Stimulated activated CD8-positive, alpha-beta memory T cell treated with anti-CD3 and anti-CD28 coated beads, Interleukin-7, amount 100 ng/mL, for 48 hours (primary cell): ENCODE measurements around the gene PDHB.
"Not testable (repeated sequence)": the region's sequence is repeated elsewhere in the genome, so short reads cannot be mapped to it uniquely, and the experiment has no call there.

Source experiments
- DNase-seq, 2 donors: peaks; one replicate each; pipeline ENCODE4 v3.0.0-alpha.2; 2020; ENCODE audit warnings: low read depth in 1 of 2; ENCODE audit errors: extremely low read depth in 1 of 2

Gene PDHB

DNA sequence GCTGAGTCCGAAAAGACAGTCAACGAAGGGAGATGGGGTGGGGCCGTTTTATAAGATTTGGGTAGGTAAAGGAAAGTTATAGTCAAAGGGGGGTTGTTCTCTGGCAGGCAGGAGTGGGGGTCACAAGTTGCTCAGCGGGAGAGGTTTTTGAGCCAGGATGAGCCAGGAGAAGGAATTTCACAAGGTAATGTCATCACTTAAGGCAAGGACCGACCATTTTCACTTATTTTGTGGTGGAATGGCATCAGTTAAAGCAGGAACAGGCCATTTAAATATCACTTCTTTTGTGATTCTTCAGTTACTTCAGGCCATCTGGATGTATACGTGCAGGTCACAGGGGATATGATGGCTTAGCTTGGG lies 7.3 kb upstream of the PDHB start:
- not testable (repeated sequence) for DNase-seq

DNA sequence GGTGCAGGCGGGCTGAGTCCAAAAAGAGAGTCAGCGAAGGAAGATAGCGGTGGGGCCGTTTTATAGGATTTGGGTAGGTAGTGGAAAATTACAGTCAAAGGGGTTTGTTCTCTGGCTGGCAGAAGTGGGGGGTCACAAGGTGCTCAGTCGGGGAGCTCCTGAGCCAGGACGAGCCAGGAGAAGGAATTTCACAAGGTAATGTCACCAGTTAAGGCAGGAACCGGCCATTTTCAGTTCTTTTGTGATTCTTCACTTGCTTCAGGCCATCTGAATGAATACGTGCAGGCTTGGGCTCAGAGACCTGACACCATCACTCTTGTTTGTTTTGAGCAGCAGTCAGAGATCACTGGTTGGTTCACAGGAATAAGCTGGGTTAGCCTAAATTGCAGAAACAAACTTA lies 3.6 kb upstream of the PDHB start:
- DNase-seq, result not testable (repeated sequence)

GRCh38 chr3:58434990-58435389 lies 1.4 kb upstream of the PDHB start:
- no peak for DNase-seq

DNA sequence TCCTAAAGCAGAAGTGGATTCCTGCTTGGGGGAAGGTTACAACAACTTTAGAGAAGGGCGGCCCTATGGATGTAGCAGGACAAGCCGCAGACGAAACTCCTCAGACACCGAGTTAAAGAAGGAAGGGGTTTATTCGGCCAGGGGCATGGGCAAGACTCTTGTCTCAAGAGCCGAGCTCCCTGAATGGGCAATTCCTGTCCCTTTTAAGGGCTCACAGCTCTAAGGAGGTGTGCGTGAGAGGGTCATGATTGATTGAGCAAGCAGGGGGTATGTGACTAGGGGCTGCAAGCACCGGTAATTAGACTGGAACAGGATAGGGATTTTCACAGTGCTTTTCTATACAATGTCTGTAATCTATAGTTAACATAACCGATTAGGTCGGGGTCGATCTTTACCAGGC lies 879 bp upstream of the PDHB start:
- no peak for DNase-seq

DNA sequence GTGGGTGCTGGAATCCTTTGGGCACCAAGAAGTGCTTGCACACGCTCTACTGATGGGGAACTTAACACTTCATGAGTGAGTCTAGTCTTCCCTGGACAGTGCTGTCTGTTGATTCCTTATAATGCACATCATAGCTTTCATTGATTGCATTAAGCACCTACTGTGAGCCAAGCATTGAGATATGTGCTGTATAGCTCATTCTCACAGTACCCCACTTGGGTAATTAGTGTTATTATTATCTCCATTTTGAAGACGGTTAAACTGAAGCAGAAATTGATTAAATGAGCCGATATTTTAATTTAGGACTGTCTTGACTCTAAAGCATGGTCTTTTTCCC lies 504 bp upstream of the PDHB start:
- no peak for DNase-seq

- no peak for DNase-seq
These were observed 727 bp downstream of the PDHB start for GRCh38 chr3:58432905-58433304.

GRCh38 chr3:58429657-58430056 lies 4.0 kb downstream of the PDHB start:
- no peak for DNase-seq

DNA sequence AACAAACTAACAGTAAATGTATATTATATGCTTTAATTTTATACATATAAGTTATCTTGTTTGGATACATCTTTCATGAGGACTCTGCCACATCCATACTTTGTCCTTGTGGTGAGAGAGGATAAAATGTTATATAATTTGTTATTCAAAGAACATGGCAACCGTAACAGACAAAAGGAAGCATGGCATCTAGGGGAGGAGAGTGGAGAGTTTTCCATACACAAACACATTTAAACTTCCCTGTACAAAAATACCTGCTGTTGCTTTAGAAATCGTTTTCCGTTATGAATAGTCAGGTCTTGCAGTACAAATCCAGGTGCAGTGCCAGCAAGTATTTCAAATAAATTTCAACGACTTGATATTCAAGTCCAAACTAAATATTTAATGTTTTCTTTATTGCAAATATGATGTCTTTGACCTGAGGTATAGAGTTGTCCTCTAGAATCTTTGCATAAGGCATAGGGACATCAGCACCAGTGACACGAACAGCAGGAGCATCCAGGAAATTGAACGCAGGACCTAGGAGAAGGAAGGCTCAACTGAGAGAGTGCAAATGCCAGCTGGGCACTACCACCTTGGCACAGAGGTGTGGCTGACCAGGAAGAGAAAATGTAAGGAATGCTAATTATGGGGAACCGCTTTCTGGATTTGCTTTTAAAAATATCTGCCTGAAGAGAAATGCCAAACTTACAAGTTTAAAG lies 5.8 kb downstream of the PDHB start:
- no peak for DNase-seq

DNA sequence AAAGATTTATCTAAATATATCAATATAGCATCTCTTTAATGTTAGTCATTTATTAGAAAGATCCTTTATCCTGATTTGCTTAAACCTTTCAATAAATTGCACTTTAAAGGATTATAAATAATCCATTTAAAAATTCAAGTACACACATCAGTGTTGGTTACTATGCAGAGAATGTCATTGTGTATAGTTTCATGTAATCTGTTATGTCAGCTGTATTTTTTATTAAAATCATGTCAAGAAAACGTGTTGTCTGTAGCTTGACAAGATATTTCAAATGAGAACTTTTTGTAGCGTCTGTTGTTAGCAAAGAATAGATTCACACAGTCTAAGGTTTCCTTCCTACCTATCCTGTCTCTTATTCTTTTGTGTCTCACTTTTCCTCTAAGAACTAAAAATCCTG lies 7.8 kb downstream of the PDHB start:
- DNase-seq, result no peak

GRCh38 chr3:58424613-58425012 lies 9.0 kb downstream of the PDHB start:
- DNase-seq, result no peak

- DNase-seq, result no peak
These were observed 10.8 kb downstream of the PDHB start for GRCh38 chr3:58422756-58423325.

- no peak for DNase-seq
These were observed 12.6 kb downstream of the PDHB start for GRCh38 chr3:58421004-58421403.

GRCh38 chr3:58419780-58420507 lies 13.7 kb downstream of the PDHB start:
- DNase-seq, result no peak

DNA sequence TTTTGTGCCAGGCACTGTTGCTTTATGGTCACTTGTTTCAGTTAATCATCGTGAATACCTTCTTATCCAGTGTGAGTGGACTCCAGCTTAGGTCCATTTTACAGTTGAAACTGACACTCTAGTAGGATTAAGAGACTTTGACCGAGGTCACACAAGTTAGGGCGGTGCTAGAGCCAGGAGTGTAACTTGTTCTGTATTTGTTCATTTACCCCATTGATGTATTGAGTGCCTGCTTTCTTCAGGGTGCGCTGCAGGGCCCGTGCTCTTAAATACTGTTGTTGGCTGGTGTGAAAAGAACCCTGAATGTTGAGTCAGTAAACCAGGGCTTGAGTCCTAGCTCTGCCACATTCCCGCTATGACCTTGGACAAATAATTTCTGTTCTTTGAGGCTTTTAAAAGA lies 15.4 kb downstream of the PDHB start:
- DNase-seq, result no peak

GRCh38 chr3:58417075-58417474 lies 16.6 kb downstream of the PDHB start:
- DNase-seq, result no peak

- DNase-seq, result no peak
These were observed 17.4 kb downstream of the PDHB start for GRCh38 chr3:58416191-58416590.

DNA sequence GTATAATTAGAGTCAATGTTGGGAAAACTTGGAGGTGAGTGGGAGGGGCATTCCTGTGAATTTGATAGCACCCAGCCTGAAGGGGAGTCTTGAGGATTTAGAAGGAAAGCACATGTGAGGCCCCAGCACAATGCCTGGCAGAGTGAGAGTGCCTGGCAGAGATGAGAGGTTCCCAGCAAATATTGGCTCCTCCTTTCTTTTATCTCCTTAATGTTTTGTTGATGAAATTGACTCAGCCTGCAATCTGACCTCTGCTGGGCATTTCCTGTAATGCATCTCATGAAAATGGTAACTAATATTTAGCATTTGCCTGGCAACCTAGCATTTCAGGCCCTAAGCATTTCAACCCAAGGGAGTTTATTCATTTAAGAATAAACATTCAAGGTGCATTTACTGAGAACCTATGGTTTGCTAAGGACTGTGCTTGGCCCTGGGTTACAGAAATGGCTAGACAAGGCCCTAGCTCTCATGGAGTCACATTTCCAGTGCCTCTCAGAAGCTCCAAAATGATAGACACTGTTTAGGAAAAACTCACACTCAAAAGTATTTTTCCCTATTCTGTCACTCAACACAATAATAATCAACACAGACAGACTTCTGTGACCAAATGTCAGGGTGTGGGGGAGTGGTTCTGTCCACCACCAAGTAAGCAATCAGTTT lies 19.0 kb downstream of the PDHB start:
- peak in 1 of 2 donors; percentile 0 for DNase-seq

DNA sequence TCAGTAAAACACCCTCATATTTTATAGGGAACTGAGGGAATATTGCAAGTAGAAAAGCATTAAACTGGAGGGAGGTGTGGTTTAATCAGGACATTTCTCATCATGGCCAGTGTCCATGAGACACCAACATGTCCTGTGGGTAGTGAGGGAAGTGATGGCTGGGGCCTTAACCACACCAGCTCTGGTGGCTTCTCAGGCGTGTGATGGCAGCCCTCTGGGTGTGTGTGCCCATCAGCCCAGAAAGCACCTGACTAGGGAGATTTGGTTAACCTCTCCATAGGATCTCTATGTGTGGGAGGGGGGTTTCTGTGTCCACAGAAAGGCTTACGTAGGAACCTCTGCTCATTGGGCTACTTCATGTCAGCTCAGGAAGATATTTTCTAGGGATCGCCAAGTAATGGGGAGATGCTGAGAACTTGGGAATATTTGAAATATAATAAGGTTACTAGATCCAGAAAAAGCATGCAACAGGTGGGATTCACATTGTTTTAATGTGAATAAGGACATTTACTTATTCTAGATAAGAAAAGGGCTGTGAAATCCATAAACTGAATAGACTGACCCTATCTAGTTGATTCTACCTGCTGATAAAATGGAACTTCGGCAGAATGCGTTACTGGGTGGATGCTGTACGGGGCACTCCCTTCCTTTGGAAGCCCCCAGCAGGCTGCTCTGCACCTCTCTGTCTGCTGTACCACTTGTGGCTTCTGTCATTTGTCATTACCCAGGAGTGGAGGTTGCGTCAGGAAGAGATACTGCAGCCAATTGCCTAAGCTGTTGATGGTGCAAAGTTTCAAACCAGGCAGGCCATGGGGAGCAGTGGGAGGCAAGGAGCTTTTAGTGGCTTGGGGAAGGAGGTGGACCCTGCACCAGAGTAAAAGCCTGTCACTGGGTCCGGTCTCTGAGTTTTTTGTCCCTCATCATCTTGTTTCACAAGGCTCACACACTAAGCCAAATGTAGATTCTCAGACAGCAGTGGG lies 21.5 kb downstream of the PDHB start:
- no peak for DNase-seq

DNA sequence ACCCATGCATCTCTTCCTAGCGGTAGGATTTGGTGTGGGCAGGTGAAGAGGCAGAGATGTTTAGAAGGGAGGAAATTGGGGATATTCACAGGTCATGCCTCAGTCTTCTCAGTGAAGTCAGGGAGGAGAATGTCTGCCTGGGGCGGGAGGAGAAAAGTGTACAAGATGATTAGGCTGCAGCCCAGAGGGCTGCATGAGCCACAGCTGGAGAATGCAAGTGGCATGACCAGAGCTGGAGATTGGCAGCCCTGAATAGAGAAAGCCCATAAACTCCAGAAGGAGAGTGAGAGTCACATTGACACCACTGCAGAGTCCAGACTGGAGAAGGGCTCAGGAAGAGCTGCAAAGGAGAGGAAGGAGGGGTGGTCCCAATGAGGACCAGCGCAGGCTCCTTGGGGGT lies 22.6 kb downstream of the PDHB start:
- no peak for DNase-seq

GRCh38 chr3:58409663-58410062 lies 24.0 kb downstream of the PDHB start:
- no peak for DNase-seq

DNA sequence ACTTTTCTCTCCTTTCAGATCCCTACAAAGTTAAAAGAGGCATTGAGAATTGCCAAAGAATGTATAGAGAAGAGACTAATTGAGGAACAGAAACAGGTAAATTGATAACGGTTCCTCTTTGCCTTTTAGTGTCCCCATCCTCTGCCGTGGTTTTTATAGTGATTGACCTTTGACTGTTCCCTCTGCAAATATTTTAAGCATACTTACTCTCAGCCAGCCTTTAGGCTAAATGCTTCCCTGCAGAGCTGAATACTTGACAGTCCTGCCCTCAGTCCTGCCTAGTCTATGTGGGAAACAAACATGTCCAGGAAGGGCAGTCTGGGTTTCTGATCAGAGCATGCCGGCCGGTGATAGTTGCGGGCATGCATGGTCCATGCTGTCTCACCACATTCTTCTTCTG lies 24.7 kb downstream of the PDHB start:
- DNase-seq, result no peak
